ENCODE data around the gene PPP1R27. TPM values are rescaled to one million over a fixed set of nuclear protein-coding genes. Genes with fewer than 3 reads are reported as not detected.

The PPP1R27 gene
- total RNA-seq, 1 donor from 2014 or later = not detected

GRCh38 chr17:81828656-81829055 is 6.2 kb downstream of the PPP1R27 start:
- ATAC-seq = no peak
- intact Hi-C loops (cut with DNase I) = no loop called here
- no peak for DNase-seq (ENCODE audit: missing footprints)

DNA sequence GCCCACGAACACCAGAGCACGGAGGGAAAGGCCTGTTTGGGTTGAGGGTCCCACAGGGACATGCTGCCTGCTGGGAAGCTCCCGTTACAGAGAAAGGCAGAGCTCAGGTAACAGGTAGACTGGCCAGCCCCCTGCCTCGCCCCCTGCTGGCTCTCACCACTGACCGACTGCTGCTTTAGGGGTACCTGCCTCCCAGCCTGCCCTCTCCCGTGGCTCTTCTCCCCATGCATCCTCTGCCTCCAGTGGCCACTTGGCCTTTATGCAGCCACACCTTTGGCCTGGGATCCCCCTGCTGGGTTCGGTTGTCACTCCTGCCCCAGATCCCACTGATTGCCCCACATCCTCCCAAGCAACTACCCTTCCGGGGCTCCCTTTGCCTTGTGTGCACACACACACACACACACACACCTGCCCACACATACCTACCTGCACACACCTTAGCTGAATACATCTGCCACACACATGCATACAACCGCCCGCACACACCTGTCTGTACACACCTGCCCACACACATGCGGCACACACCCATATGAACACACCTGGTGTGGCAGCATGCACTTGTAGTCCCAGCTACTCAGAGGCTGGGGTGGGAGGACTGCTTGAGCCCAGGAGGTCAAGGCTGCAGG is 8.9 kb downstream of the PPP1R27 start:
- ATAC-seq (no peak), DNase-seq (ENCODE audit: missing footprints) (no peak)
- intact Hi-C loops (cut with DNase I) = no loop called here

GRCh38 chr17:81824595-81824994 is 10.3 kb downstream of the PPP1R27 start:
- DNase-seq (ENCODE audit: missing footprints) = no peak
- intact Hi-C loops (cut with DNase I) = loop anchor here (5.0 kb wide), 1 partner anchor 118 kb away; no protein-coding TSS in a partner anchor
- no peak for ATAC-seq

DNA sequence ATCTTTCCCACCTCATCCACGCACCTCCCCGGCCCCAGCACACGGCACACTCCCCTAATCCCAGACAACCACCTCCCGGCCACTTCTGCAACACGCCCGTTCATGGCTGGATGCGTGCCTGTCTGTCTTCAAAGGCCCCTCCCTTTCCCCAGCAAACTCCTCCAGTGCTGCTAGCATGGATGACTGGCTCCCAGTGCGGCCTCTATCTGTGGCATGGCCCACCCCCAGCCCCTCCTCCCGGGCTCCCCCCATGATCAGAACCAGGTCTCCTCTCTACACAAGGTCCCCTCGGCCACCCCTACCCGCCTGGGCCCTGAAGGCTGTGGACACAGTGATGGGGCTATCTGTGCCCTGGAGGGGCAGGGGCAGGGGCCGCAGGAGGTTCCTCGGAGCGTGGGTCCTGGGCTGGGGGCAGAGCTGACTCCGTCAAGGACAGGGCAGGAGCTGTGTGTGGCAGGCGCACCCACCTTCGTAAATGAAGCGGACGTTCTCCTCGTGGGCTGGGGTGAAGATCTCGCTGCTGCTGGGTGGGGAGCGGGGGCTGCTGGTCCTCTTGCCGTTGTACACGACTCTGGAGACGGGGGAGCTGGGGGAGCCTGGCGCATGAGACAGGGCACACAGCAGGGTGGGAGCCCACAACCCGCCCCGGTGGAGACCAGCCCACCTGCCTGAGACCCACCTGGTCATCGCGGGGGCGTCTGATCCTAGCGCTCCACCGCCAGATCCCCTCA is 10.9 kb downstream of the PPP1R27 start:
- intact Hi-C loops (cut with DNase I) = loop anchor here (5.0 kb wide), 1 partner anchor 118 kb away; no protein-coding TSS in a partner anchor
- DNase-seq (ENCODE audit: missing footprints) (no peak), ATAC-seq (no peak)

GRCh38 chr17:81822996-81823819 is 11.6 kb downstream of the PPP1R27 start:
- DNase-seq (ENCODE audit: missing footprints) (no peak), ATAC-seq (no peak)
- intact Hi-C loops (cut with DNase I) = loop anchor here (5.0 kb wide), 1 partner anchor 119 kb away; no protein-coding TSS in a partner anchor

DNA sequence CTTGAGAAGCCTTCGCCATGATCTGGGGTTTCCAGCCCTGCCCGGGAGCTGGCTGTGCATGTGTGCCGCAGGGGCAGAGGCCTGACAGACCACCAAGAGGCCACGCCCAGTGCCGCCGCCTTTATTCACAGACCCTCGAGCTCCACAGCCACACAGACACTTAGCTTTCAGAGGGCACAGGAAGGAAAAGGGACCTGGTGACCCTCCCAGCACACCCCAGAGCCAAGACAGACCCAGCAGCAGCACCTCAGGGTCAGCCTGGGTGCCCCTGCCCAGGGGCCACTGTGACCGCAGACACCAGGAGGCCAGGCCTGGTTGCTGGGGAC is 12.6 kb downstream of the PPP1R27 start:
- DNase-seq (ENCODE audit: missing footprints) (no peak), ATAC-seq (no peak)
- intact Hi-C loops (cut with DNase I) = loop anchor here (5.0 kb wide), 1 partner anchor 120 kb away; no protein-coding TSS in a partner anchor

DNA sequence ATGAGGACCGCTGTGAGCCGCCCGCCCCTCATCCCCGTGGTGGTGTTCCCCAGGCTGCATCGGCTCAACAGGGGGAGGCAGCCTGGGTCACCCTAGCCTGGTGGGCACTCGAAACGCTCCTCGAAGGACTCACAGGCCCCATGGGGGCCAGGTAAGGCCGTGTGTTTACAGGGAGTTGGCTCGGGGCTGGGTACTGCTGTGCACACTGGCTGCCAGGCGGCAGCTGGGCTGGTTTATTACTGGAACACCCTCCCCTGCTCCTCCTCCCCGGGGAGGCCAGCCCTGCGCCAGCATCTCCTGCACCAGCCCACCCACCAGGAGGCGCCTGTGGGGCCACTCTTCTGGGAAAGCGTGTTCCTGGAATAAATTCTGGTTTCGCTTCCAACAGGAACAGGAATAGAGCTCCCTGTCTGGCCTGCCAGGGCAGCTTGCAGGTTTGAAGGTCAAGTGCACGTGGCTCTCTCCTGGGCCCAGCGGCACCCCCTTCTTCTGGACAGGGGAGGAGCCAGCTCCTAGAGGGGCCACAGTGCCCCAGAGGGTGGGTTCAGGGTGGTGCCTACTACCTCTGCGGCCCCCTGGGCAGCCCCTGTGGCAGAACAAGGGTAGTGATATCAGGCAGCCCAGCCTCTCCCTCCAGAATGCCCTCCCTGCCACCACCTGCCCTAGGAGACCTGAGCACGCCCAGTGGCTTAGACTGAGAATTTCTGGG is 13.1 kb downstream of the PPP1R27 start:
- peak; percentile 86 for ATAC-seq

DNA sequence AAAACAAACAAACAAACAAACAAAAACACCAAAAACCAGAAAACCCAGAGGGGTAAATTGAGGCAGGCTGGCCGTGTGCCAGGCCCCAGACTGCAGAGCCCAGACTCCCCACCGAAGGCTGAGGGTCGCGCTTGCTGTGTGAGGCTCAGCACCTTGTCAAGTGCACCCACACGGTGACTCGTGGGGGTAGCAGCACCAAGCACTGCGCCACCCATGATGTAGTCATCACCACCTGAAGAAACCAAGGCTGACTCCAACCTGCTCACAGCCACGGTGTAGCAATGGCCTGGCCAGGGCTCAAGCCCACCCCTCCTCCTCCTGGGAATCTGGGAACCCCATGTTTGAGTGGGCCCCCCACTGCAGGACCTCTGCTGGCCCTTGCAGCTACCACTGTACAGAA is 13.7 kb downstream of the PPP1R27 start:
- no peak for DNase-seq (ENCODE audit: missing footprints)
- no peak for ATAC-seq
- intact Hi-C loops (cut with DNase I) = loop anchor here (1.0 to 5.0 kb wide), 2 partner anchors 39 to 121 kb away; partner anchors contain the start of gene P4HB

More for the DNA sequence above, 13.1 kb downstream of the PPP1R27 start:
- DNase-seq (ENCODE audit: missing footprints) = peak; percentile 87
- intact Hi-C loops (cut with DNase I) = loop anchor here (1.0 to 5.0 kb wide), 2 partner anchors 39 to 121 kb away; partner anchors contain the start of gene P4HB

- DNase-seq (ENCODE audit: missing footprints) (no peak), ATAC-seq (no peak)
- intact Hi-C loops (cut with DNase I) = loop anchor here (5.0 kb wide), 1 partner anchor 123 kb away; no protein-coding TSS in a partner anchor
Observed at GRCh38 chr17:81819708-81820107, 15.1 kb downstream of the PPP1R27 start.

GRCh38 chr17:81817758-81818147 is 17.1 kb downstream of the PPP1R27 start:
- ATAC-seq (no peak), DNase-seq (ENCODE audit: missing footprints) (no peak)
- intact Hi-C loops (cut with DNase I) = no loop called here

GRCh38 chr17:81815646-81815986 is 19.2 kb downstream of the PPP1R27 start:
- no peak for ATAC-seq
- no peak for DNase-seq (ENCODE audit: missing footprints)
- intact Hi-C loops (cut with DNase I) = no loop called here

- intact Hi-C loops (cut with DNase I) = no loop called here
- DNase-seq (ENCODE audit: missing footprints) (no peak), ATAC-seq (no peak)
Observed at GRCh38 chr17:81814748-81815645, 19.9 kb downstream of the PPP1R27 start.

DNA sequence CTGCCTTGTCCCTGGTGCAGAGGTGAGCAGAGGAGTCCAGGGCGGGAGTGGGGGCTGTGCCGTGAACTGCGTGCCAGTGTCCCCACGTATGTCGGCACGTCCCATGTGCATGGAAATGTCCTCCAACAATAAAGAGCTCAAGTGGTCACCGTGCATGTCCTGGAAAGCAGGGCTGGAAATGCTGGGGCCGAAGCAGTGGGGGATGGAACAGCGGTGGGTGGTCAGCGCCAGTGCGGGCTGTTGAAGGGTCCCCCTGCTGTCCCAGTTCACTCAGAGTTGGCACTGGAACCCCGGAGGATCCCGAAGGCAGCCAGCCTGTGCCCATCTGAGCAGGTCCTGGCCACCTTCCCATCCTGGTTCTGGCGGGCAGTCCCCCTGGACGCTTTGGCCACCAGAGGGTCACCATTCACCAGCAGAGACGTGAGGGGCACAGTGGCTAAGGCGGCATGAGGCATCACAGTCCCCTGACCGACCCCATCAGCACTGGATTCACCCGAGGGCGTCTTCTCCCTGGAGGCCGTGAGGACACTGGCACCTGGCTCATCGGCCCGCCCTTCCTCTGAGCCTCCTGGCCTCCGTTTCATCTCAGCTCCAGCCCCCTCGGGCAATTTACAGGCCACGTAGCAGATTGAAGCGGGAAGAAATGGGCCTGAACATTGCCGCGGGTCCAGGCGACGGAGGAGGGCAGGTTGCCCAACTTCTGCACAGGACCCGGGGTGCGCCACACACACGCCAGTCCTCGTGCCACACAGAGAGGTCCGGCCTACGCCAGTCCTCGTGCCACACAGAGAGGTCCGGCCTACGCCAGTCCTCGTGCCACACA is 20.8 kb downstream of the PPP1R27 start:
- intact Hi-C loops (cut with DNase I) = no loop called here
- DNase-seq (ENCODE audit: missing footprints) (no peak), ATAC-seq (no peak)

DNA sequence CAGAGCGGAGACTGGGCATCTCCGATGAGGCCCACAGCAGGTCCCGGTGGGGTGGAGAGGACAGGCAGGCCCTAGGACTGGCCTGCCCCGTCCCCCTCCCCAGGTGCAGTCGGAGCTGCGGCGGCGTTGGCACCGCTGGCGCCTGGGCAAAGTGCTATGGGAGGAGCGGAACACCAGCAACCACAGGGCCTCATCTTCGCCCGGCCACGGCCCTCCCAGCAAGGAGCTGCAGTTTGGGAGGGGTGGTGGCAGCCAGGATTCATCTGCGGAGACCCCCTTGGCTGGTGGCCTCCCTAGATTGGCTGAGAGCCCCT is 21.5 kb downstream of the PPP1R27 start:
- no peak for ATAC-seq
- intact Hi-C loops (cut with DNase I) = no loop called here
- no peak for DNase-seq (ENCODE audit: missing footprints)

GRCh38 chr17:81812571-81813370 is 22.1 kb downstream of the PPP1R27 start:
- DNase-seq (ENCODE audit: missing footprints) = no peak
- ATAC-seq = no peak
- intact Hi-C loops (cut with DNase I) = no loop called here

- DNase-seq (ENCODE audit: missing footprints) (no peak), ATAC-seq (no peak)
- intact Hi-C loops (cut with DNase I) = no loop called here
Observed at GRCh38 chr17:81811705-81812570, 22.9 kb downstream of the PPP1R27 start.

Data from Right ventricle myocardium inferior (tissue), 1 donor.